GM20000 (cell line): ENCODE measurements around the gene TSPOAP1.

ENCODE experiments used
- DNase-seq: peaks from one replicate; pipeline ENCODE4 v3.0.0; 2012; ENCODE audit warnings: low spot score
- CTCF ChIP-seq: IDR thresholded peaks from 2 replicates; pipeline ENCODE4 v1.5.1; 2012; ENCODE audit warnings: mild to moderate bottlenecking, control low read depth; ENCODE audit errors: extremely low read depth, missing control alignments

The TSPOAP1 gene

GRCh38 chr17:58337210-58337599 is 8.6 kb upstream of the TSPOAP1 start:
- DNase-seq, result no peak
- TF ChIP-seq CTCF, result no peak

- TF ChIP-seq CTCF, result no peak
- no peak for DNase-seq
These were observed 8.0 kb upstream of the TSPOAP1 start for GRCh38 chr17:58336456-58337209.

- no peak for TF ChIP-seq CTCF
- peak; percentile 59 for DNase-seq
These were observed 7.3 kb upstream of the TSPOAP1 start for GRCh38 chr17:58335779-58336455.

- no peak for TF ChIP-seq CTCF
- DNase-seq, result no peak
These were observed 6.6 kb upstream of the TSPOAP1 start for GRCh38 chr17:58335061-58335731.

- DNase-seq, result no peak
- TF ChIP-seq CTCF, result no peak
These were observed 6.1 kb upstream of the TSPOAP1 start for GRCh38 chr17:58334661-58335060.

GRCh38 chr17:58334256-58334655 is 5.7 kb upstream of the TSPOAP1 start:
- TF ChIP-seq CTCF, result no peak
- DNase-seq, result no peak

GRCh38 chr17:58333736-58334207 is 5.2 kb upstream of the TSPOAP1 start:
- no peak for DNase-seq
- no peak for TF ChIP-seq CTCF
